ENCODE results near the gene OXNAD1.

Gene OXNAD1

GRCh38 chr3:16329036-16329825 is 64.2 kb downstream of the OXNAD1 start:
- DNase-seq (ENCODE audit: low read depth in 2 of 2): no peak

GRCh38 chr3:16329826-16330129 is 64.8 kb downstream of the OXNAD1 start:
- DNase-seq (ENCODE audit: low read depth in 2 of 2): no peak

- DNase-seq (ENCODE audit: low read depth in 2 of 2): no peak
These were observed 65.3 kb downstream of the OXNAD1 start for GRCh38 chr3:16330351-16330750.

DNA sequence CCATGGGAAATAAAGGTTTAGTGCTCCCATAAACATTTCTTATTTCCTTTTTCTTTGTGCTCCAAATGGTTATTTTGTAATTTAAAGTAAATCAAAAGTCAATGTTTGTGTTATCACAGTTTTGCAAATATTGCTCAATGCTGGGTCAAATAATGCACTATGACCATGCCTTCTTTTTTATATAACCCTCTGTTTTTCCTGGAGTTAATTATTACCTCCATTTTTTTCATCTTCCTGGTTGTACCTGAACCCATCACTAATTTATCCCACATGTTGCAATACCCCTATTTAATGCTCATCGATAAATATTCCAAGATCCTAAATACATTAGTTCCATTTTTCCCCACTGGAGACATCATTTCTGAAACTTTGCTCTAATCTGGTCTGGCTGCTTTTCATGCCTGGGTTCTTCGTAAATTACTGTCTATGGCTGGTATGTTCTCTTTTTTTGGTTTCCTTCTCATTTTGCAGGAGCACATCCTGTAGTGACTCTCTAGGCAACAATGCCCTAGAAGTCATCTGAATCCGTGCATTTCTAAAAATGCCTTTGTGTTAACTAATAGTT is 66.4 kb downstream of the OXNAD1 start:
- no peak for DNase-seq (ENCODE audit: low read depth in 2 of 2)

DNA sequence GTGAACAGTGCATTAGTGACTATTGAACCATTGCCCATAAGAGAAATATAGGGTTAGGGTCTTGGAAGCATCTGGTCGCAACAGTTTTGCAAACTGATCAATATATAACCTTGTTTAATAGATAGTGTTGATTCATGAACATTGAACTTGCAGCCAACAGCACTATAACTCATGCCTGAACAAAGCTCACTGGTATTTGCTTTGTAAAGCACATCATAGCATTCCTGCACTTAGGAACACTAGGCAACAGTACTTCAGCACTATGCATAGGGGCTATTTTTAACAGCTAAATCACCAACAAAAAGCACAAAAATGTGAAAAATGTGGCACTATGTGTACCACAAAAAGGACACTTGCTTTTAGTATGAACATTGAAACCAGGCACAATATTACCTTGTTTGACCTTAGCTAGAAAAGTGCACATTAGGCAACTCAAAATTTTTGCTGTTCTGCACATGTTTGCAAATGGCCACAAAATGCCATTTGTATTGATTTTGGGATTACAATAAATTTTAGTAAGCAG is 68.0 kb downstream of the OXNAD1 start:
- no peak for DNase-seq (ENCODE audit: low read depth in 2 of 2)

DNA sequence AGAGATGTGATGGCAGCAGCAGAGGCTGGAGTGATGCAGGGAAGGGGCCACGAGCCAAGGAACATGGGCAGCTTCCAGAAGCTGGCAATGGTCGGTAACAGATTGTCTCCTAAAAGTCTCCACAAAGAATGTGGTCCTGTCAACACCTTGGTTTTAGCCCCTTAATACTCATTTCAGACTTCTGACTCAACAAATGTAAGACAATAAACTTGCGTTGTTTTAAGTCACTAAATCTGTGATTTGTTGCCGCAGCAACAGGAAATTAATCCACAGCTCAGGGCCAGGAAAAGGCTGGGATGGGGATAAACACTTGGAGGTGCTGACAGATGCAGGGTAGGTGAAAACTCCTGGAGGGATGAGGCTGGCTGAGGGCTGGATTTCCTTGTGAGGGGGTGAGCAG is 69.9 kb downstream of the OXNAD1 start:
- DNase-seq (ENCODE audit: low read depth in 2 of 2): no peak

GRCh38 chr3:16335333-16335732 is 70.3 kb downstream of the OXNAD1 start:
- DNase-seq (ENCODE audit: low read depth in 2 of 2): no peak

DNA sequence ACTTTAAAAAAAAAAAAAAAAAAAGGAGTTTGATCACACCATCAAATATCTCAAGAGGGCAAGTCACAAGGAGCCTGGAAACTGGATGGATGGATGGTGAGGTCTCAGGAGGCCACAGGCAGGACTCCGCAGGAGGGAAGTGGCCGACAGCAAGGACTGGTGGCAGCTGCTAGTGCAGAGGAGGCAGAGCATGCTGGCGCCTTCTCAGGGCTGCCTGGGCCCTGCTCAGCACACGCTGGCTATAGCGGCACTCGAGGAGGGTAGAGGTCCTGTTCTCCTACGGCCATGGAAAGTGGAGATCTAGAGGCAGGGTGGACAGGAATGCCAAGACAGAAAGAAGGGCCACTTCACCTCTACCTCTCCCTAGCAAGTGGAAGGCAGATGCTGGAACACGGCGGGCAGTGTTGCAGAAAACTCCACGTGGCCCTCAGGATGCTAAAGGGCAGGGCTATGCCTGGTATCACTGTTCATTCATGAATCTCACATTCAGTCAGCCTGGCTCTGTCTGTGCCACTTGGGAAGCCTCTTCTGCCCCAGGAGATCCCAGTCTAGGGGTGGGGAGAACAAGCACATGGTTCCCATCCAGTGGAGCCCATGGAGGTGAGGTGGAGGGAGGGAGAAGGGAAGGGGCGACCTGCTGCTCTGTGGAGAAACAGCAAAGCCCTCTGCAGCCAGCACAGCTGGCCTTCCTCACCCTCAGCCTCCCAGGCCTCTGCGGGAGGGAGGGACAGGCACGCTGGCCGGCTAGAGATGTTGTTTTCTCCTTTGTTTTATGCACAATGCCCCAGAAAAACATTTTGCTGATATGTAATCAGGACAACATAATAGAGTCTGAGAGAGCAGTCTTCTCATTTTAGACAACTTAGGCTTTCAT is 71.0 kb downstream of the OXNAD1 start:
- DNase-seq (ENCODE audit: low read depth in 2 of 2): no peak

GRCh38 chr3:16336825-16337224 is 71.8 kb downstream of the OXNAD1 start:
- DNase-seq (ENCODE audit: low read depth in 2 of 2): no peak

DNA sequence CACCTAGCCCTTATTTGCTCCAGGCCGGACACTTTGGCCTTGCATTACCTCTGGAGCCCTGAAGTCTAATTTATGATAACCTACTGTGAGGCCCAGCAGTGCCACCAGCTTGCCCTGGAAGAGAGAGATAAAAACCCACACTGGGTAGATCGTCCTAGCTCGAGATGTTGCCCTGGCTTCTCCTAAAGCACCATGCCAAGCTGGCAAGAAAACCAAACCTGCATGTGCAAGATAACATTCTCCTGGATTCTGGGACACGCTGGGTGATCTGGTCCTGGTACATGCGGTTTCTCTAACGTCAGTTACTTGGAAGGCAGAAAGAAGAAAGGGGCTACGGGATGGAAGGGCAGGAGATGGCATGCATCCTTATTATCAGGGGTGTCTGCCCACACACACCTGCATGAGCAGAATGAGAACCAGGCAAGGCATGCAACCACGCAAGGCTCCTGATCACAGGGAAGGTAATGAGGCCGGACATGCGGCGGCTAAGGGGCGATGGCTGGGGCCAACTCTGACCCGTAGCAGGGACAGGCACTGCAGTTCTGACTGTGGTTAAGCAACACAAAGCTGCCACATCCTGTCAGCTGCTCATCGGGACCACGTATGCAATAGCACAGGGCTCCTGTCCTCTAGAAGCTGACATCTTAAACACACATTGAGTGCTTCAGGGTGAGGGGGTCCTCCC is 73.0 kb downstream of the OXNAD1 start:
- DNase-seq (ENCODE audit: low read depth in 2 of 2): peak; percentile 23 to 30

GRCh38 chr3:16338999-16339398 is 74.0 kb downstream of the OXNAD1 start:
- no peak for DNase-seq (ENCODE audit: low read depth in 2 of 2)

GRCh38 chr3:16343101-16343500 is 78.1 kb downstream of the OXNAD1 start:
- no peak for DNase-seq (ENCODE audit: low read depth in 2 of 2)

DNA sequence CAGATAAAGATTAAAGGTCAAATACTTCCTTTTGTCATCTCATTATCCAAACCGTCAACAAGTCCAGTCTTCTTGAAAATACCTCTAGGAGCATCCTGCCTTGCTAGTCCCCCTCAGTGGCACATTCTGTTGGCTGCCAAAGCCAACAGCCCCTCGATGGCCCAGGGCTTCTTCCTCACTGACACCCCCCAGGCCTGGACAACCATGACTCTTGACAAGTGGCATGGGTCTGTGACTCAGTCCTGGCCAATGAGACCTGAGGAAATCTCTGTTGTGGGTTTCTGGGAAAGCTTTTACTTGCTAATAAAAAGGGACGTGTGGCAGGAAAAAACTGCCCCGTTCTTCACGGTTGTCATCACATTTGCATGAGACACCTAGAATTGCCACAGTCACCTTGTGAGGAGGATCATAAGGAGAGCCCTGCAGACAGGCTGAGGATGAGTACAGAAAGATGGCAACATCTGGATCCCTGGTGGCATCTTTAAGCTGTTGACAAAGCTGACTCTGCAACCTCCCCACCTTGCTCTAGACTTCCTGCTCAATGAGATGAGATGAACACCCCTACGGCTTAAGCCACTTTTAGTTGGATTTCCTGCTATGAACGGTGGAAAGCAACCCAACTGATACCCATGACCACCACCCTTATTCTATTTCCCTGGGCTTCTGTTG is 81.5 kb downstream of the OXNAD1 start:
- DNase-seq (ENCODE audit: low read depth in 2 of 2): no peak

DNA sequence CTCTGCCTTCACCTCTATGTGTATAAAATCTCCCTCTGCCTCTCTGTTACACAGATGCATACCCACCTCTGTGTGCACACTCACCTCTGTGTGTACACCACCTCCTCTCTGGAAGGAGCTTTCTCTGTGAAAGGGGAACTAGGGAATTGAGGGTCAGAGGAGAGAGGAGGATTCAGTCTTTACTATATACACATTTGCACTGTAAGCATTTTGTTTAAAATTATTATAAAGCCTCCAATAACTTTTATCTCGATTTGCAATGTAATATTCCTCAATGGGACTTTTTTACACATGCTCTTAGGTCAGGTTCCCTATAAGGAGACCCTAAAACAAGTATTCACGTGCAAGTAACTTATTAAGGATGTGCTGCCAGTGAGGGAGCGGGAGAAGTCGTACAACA is 82.5 kb downstream of the OXNAD1 start:
- no peak for DNase-seq (ENCODE audit: low read depth in 2 of 2)

GRCh38 chr3:16349986-16350596 is 85.1 kb downstream of the OXNAD1 start:
- DNase-seq (ENCODE audit: low read depth in 2 of 2): no peak

- no peak for DNase-seq (ENCODE audit: low read depth in 2 of 2)
These were observed 85.7 kb downstream of the OXNAD1 start for GRCh38 chr3:16350597-16351318.

GRCh38 chr3:16352428-16352827 is 87.4 kb downstream of the OXNAD1 start:
- no peak for DNase-seq (ENCODE audit: low read depth in 2 of 2)

DNA sequence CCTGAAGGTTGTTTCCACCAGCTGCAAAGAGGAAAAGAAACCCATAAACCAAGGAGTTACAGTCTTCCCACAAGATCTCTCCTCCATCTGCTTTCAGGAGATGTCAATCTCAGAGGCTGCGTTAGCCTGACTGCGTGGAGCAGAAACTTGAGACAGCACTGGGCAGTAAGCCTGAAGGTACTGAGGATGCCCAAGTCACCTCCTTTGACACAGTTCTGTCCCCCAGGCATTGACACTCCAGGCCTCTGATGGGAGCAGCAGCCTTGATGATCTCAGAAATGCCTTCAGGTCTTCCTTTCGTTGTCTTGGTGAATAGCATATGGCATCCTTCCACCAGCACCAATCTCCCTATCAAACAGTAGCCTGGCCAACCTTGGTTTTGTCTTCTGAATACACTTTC is 89.3 kb downstream of the OXNAD1 start:
- no peak for DNase-seq (ENCODE audit: low read depth in 2 of 2)
